Osteocyte (in vitro differentiated cells): ENCODE results near the gene APLN. TPM values are rescaled to one million over a fixed set of nuclear protein-coding genes. Genes with fewer than 3 reads are reported as not detected.

Experiments
- DNase-seq: peaks from one replicate; pipeline ENCODE4 v3.0.0; 2021; ENCODE audit warnings: mixed read lengths; ENCODE audit not compliant: unreplicated experiment; ENCODE audit errors: extremely low spot score
- H3K27ac Mint-ChIP-seq: one replicate; pipeline ENCODE4 v1.8.0; 2021; ENCODE audit warnings: mild to moderate bottlenecking, mixed read lengths; ENCODE audit not compliant: unreplicated experiment
- H3K27me3 Mint-ChIP-seq: one replicate; pipeline ENCODE4 v1.8.0; 2021; ENCODE audit warnings: mixed read lengths; ENCODE audit not compliant: unreplicated experiment
- H3K36me3 Mint-ChIP-seq: one replicate; pipeline ENCODE4 v1.8.0; 2021; ENCODE audit warnings: mixed read lengths; ENCODE audit not compliant: unreplicated experiment
- H3K4me1 Mint-ChIP-seq: one replicate; pipeline ENCODE4 v1.8.0; 2021; ENCODE audit warnings: mixed read lengths; ENCODE audit not compliant: unreplicated experiment
- H3K4me3 Mint-ChIP-seq: one replicate; pipeline ENCODE4 v1.8.0; 2021; ENCODE audit warnings: mild to moderate bottlenecking, moderate library complexity, mixed read lengths; ENCODE audit not compliant: unreplicated experiment
- H3K9me3 Mint-ChIP-seq: one replicate; pipeline ENCODE4 v1.8.0; 2021; ENCODE audit warnings: mixed read lengths; ENCODE audit not compliant: unreplicated experiment
- CTCF ChIP-seq: fragments of 200-600 bp; sonication (generic); IDR thresholded peaks from 2 replicates; pipeline ENCODE4 v1.5.0; 2021; ENCODE audit warnings: antibody characterized with exemption, mild to moderate bottlenecking, moderate library complexity
- total RNA-seq: library from RNA; stranded (reverse); gene quantifications from 2 replicates; pipeline ENCODE4 v1.2.1, GENCODE V29; 2021

Gene APLN
- total RNA-seq, 1 donor from 2014 or later: 0.38 TPM

- H3K27ac Mint-ChIP-seq: no peak overlapping the region
- H3K27me3 Mint-ChIP-seq: no peaks in the 10 kb centered on the region
Observed at GRCh38 chrX:129600981-129601424, 53.8 kb downstream of the APLN start.

GRCh38 chrX:129599996-129600395 lies 54.8 kb downstream of the APLN start:
- H3K4me3 Mint-ChIP-seq: no peak overlapping the region
- peaks cover 13% of the 10 kb centered on the region for H3K4me1 Mint-ChIP-seq
- H3K36me3 Mint-ChIP-seq: peaks cover 7% of the 10 kb centered on the region
- TF ChIP-seq CTCF: no peak
- H3K9me3 Mint-ChIP-seq: no peaks in the 10 kb centered on the region
- H3K27ac Mint-ChIP-seq: no peak overlapping the region
- DNase-seq: no peak
- H3K27me3 Mint-ChIP-seq: no peaks in the 10 kb centered on the region

More at GRCh38 chrX:129600981-129601424, 53.8 kb downstream of the APLN start:
- Mint-ChIP-seq H3K9me3 (no peaks in the 10 kb centered on the region), H3K36me3 (peaks cover 7% of the 10 kb centered on the region), H3K4me3 (no peak overlapping the region), H3K4me1 (peaks cover 19% of the 10 kb centered on the region)
- peak; percentile 75 for TF ChIP-seq CTCF
- DNase-seq: no peak

GRCh38 chrX:129599499-129599898 lies 55.3 kb downstream of the APLN start:
- H3K27ac Mint-ChIP-seq: no peak overlapping the region
- TF ChIP-seq CTCF: no peak
- H3K4me1 Mint-ChIP-seq: peaks cover 12% of the 10 kb centered on the region
- no peak for DNase-seq
- no peaks in the 10 kb centered on the region for H3K9me3 Mint-ChIP-seq
- H3K36me3 Mint-ChIP-seq: peaks cover 7% of the 10 kb centered on the region
- H3K27me3 Mint-ChIP-seq: no peaks in the 10 kb centered on the region
- H3K4me3 Mint-ChIP-seq: no peak overlapping the region

GRCh38 chrX:129597905-129598304 lies 56.9 kb downstream of the APLN start:
- H3K4me1 Mint-ChIP-seq: peaks cover 10% of the 10 kb centered on the region
- TF ChIP-seq CTCF: no peak
- no peaks in the 10 kb centered on the region for H3K27me3 Mint-ChIP-seq
- no peak overlapping the region for H3K27ac Mint-ChIP-seq
- no peak overlapping the region for H3K4me3 Mint-ChIP-seq
- peak; percentile 62 for DNase-seq
- no peaks in the 10 kb centered on the region for H3K9me3 Mint-ChIP-seq
- peaks cover 7% of the 10 kb centered on the region for H3K36me3 Mint-ChIP-seq

GRCh38 chrX:129596077-129596476 lies 58.7 kb downstream of the APLN start:
- H3K36me3 Mint-ChIP-seq: peaks cover 14% of the 10 kb centered on the region
- no peaks in the 10 kb centered on the region for H3K9me3 Mint-ChIP-seq
- no peak for TF ChIP-seq CTCF
- H3K27ac Mint-ChIP-seq: no peak overlapping the region
- H3K4me3 Mint-ChIP-seq: no peak overlapping the region
- peak; percentile 32 for DNase-seq
- peaks cover 12% of the 10 kb centered on the region for H3K4me1 Mint-ChIP-seq
- H3K27me3 Mint-ChIP-seq: no peaks in the 10 kb centered on the region

Other genes with a start within 250 kb of the APLN start
- 118 and 121 TPM in 2 replicates for gene SMARCA1, start 131.5 kb downstream of the APLN start, total RNA-seq
- 49.8 and 52.8 TPM in 2 replicates for gene OCRL, start 114.7 kb downstream of the APLN start, total RNA-seq
- gene XPNPEP2, start 84.0 kb upstream of the APLN start, total RNA-seq: 0.27 and 0.39 TPM in 2 replicates
- not detected in 2 replicates for gene SASH3, start 125.0 kb upstream of the APLN start, total RNA-seq
- 29.3 and 32.2 TPM in 2 replicates for gene ZDHHC9, start 188.9 kb upstream of the APLN start, total RNA-seq